ENCODE results near the gene GLI3. TPM values are rescaled to one million over a fixed set of nuclear protein-coding genes. Genes with fewer than 3 reads are reported as not detected.

GLI3 gene
- total and polyA plus RNA-seq, 10 of the 15 experiments (the other 5 are each of a cell fraction or from before 2014, with no cell fraction given): 0.01 TPM; not detected in 8

GRCh38 chr7:42075418-42075817 lies 161.6 kb downstream of the GLI3 start:
- Histone ChIP-seq H3K4me1 (ENCODE audit: control insufficient read depth, insufficient read depth, low read length) (no peaks in the 10 kb centered on the region), H3K79me2 (ENCODE audit: control insufficient read depth, insufficient read depth, low read length) (no peaks in the 10 kb centered on the region), H3K27ac (ENCODE audit: control insufficient read depth, insufficient read depth) (no peak overlapping the region), H4K20me1 (ENCODE audit: control insufficient read depth, insufficient read depth) (no peaks in the 10 kb centered on the region), H3K36me3 (ENCODE audit: control insufficient read depth in 2 of 2, insufficient read depth in 2 of 2, low read length in 1 of 2) (no peaks in the 10 kb centered on the region), H3K9me3 (replicated peaks; ENCODE audit: control insufficient read depth, insufficient read depth, low read length) (no peaks in the 10 kb centered on the region), H3K9ac (ENCODE audit: control insufficient read depth, insufficient read depth, low read length) (no peak overlapping the region), H3K27me3 (replicated peaks in 1 of 2; ENCODE audit: control insufficient read depth in 2 of 2, insufficient read depth in 2 of 2, low read length in 1 of 2) (no peaks in the 10 kb centered on the region), H3K4me2 (ENCODE audit: control insufficient read depth, insufficient read depth) (no peak overlapping the region), H3K4me3 (no peak overlapping the region), H2AFZ (ENCODE audit: control insufficient read depth, low read depth, low read length) (no peak overlapping the region)
- intact Hi-C loops (cut with micrococcal nuclease; ENCODE audit: unreplicated experiment): no loop called here
- CTCF ChIA-PET: no interaction called here
- TF ChIP-seq CHD2 (IDR thresholded peaks at IDR 0.05; ENCODE audit: borderline replicate concordance, low read depth, low read length): no peak
- no peak for TF ChIP-seq EP300 (IDR thresholded peaks at IDR 0.05; ENCODE audit: borderline replicate concordance in 1 of 2, control insufficient read depth in 1 of 2, low read depth in 2 of 2, low read length in 2 of 2)
- no peak for TF ChIP-seq EGR1 (IDR thresholded peaks at IDR 0.05; ENCODE audit: borderline replicate concordance in 1 of 2, low read depth in 2 of 2, low read length in 2 of 2)
- TF ChIP-seq HCFC1 (IDR thresholded peaks at IDR 0.05; ENCODE audit: low read length): no peak
- no peak for TF ChIP-seq EZH2 (IDR thresholded peaks at IDR 0.05; ENCODE audit: borderline replicate concordance, control insufficient read depth, low read depth, low read length)
- TF ChIP-seq MYB (IDR thresholded peaks at IDR 0.05; ENCODE audit: borderline replicate concordance, low read depth, low read length): no peak
- TF ChIP-seq CBX3 (IDR thresholded peaks at IDR 0.05; ENCODE audit: borderline replicate concordance, low read depth): no peak
- TF ChIP-seq TCF12 (IDR thresholded peaks at IDR 0.05; ENCODE audit: low read depth, low read length): no peak
- TF ChIP-seq SREBF2 (IDR thresholded peaks at IDR 0.05; ENCODE audit: low read length): no peak
- no peak for TF ChIP-seq BCLAF1 (IDR thresholded peaks at IDR 0.05)
- TF ChIP-seq CREB1 (IDR thresholded peaks at IDR 0.05; ENCODE audit: low read depth): no peak
- TF ChIP-seq SPI1 (IDR thresholded peaks at IDR 0.05; ENCODE audit: borderline replicate concordance, insufficient read depth, low read depth, low read length): no peak
- TF ChIP-seq ETV6 (conservative IDR thresholded peaks at IDR 0.05 in 1 of 2, IDR thresholded peaks at IDR 0.05 in 1 of 2; ENCODE audit: borderline replicate concordance in 1 of 2, low read depth in 1 of 2): no peak
- FAIRE-seq (no peak), ATAC-seq (no peak), DNase-seq (ENCODE audit: low read depth, low spot score) (no peak)
- no TSS peak for BruUV-seq (replicated peaks)
- in situ Hi-C loops (cut with MboI): no loop called here
- POLR2A ChIA-PET: no interaction called here
- SMC1A ChIA-PET (ENCODE audit: uncharacterized antibody, unreplicated experiment): no interaction called here
- RAD21 ChIA-PET (ENCODE audit: unreplicated experiment): no interaction called here

All from GM12878 (cell line).